ENCODE data around the gene CYFIP1.

Gene CYFIP1

DNA sequence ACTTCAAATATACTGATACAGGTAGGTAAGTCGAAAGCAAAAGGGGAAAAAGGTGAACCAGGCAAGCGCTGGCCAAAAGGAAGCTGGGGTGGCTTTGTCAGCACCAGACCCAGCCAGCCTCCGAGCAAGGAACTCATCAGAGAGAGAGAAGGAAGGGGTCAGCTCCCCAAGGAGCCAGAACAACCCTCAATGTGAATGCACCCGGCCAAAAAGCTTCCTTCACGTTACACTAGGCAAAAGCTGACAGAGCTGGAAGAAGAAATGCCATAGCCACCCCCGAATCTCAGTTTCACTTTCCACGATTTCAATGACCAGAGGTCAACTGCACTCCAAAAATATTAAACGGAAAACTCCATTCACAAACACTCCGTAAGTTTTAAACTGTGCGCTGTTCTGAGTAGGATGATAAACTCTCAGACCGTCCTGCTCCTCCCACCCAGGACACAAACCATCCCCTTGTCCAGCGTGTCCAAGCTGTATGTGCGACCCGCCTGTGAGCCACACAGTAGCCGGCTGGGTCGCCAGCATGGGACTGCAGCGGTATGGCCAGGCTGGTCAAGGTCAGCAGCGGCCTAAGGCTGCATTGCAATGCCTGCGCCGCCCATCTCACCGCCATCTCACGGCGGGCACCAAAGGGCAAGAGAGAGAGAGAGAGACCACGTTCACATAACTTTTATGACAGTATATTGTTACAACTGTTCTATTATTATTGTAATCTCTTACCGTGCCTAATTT lies 29.7 kb downstream of the CYFIP1 start:
- DNase-seq (ENCODE audit: low read depth in 2 of 2): no peak

DNA sequence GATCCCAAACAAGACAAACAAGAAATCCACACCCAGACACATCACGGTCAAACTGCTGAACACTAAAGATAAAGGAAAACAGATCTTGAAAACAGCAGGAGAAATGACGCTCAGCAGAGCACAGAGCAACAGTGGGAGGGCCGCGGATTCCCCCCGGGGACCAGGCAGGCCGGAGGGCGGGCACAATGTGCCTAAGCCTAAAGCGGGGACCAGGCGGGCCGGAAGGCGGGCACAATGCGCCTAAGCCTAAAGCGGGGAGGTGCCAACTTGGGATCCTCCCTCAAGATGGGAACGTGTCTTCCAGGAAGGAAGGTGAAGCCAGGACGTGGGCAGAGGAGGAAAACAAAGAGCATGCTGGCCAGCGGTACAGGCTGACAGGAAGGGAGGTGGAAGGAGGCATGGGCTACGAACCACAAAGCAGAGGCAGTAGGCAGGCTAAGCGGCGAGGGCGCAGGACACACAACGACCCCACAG lies 31.1 kb downstream of the CYFIP1 start:
- no peak for DNase-seq (ENCODE audit: low read depth in 2 of 2)

DNA sequence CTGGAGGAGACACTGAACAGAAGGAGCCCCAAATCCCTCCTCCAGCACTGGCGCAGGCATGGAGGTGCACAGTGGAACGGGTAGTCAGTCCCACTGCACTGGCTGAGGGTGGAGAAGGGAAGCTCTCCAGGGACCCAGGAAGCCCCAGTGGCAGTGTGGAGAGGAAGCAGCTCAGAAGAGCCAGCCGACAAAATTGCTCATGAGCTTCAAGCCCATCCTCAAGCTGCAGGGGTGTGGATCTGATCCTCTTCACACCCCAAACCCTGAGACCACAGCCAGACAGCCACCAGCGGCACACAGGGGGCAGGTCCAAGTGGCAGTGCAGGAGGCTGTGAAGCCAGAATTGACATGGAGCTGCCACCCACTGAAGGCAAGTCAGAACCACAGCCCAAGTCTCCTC lies 32.1 kb downstream of the CYFIP1 start:
- no peak for DNase-seq (ENCODE audit: low read depth in 2 of 2)

DNA sequence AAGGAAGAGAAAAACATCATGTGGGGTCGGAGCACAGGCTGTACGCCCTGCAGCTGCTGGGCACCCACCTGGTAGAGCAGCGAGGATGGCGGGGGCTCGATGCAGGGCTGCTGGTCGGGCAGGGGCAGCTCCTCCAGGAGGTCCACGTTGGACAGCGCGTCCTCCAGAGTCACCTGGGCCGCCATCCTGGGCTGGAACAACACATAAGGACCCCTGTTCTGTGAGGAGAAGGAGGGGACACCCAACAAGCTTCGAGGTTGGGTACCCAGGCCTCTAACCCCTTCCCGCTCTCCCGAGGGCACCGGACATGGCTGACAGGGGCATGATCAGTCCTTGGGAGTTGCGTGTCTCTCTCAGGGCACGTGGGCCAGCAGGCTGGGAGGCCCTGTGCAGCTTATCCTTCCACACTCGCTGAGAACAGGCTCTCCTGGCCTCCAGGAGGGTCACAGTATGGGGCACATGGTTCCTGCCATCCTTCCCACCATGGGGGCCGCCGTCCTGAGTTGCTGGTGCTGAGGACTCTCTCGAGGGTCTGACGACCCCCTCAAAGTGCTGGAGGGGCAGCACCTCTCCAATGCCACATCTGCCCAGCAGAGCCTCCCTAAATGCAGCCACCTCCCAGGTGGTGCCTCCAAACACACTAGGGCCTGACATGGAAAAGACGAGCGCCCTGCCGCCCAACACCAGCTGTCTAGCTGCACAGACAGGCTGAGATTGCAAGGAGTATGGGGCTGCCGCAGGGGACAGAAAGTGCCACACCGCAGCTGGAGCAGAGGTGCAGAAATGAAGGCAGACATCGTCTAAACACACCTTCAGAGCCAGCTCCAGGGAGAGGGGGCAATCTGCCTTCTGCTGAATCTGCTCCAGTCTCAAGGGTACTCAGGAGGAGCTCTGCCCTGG lies 32.8 kb downstream of the CYFIP1 start:
- DNase-seq (ENCODE audit: low read depth in 2 of 2): no peak

DNA sequence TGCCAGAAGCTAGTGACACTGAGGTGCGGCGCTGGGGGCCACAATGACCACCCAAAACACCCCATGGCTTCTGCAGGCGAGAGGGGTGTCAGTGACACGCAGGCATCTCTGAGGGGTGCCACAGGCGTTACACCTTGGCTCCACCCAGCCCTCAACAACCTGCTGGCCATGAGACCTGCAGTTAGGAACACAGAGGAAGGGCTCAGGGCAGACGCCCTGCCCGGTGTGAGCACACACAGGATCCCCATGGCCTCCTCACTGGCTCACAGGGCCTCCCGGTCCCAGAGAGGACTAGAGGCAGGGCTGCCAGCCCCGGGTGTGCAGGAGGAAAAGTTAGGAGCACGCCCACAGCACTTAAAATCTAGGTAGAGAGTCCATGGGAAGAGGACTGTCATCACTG lies 35.1 kb downstream of the CYFIP1 start:
- DNase-seq (ENCODE audit: low read depth in 2 of 2): no peak

DNA sequence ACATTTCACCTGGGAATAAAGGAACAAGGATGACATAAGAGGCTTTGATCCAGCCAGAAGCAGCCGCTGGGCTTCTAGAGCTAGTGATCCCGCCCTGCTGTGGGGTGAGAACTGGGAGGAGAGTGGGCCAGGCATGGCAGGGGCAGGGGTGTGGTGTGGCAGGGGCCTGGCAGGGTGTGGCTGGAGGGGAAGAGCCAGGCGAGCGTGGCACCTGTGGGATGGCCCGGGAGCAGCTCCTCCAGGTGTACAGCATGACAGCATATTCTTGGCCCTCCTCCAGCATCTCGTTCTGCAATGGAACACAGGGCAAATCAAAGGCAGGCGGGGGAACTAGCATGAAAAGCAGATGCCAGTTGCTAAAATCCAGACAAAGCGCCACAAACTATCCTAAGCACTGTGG lies 35.5 kb downstream of the CYFIP1 start:
- DNase-seq (ENCODE audit: low read depth in 2 of 2): no peak

DNA sequence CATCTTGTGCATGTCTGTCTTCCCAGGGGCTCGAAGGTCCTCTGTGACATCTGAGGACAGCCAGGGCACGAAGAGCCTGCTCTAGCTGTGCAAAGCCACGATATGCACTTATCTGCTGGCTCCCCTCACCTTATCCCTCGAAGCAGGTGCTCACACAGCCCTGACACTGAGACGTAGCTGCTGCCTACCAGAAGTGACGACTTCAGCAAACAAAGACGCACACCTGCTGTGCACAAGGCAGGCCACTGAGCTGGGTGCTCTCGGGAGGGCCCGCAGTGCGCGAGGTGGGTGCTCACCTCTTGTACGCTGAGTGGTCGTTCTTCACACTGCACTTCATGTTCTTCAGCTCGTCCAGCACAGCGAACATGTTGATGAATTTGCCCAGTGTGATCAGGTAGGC lies 37.3 kb downstream of the CYFIP1 start:
- DNase-seq (ENCODE audit: low read depth in 2 of 2): no peak

DNA sequence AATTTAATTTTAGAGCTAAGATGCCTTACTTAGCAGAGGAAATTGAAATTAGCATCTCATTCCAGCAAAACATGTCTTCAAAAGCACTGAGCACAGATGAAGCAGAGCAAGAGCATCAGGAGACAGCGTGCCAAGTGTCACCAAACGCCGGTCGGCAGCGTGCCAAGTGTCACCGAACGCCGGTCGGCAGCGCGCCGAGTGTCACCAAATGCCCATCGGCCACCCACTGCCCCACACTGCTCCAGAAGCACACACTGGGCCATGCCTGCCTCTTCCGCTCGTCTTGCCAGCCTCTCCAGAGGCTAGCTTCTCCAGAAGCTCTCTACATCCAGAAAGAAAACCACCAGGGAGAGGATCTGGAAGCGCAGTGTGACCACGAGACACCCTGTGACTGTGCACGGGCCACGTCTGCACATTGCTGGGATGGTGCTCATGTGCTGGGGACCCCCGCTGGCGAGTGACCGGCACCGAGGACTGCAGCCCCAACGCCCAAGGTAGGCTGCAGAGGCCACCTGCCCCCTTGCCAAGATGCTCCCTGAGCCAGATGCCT lies 37.8 kb downstream of the CYFIP1 start:
- no peak for DNase-seq (ENCODE audit: low read depth in 2 of 2)

DNA sequence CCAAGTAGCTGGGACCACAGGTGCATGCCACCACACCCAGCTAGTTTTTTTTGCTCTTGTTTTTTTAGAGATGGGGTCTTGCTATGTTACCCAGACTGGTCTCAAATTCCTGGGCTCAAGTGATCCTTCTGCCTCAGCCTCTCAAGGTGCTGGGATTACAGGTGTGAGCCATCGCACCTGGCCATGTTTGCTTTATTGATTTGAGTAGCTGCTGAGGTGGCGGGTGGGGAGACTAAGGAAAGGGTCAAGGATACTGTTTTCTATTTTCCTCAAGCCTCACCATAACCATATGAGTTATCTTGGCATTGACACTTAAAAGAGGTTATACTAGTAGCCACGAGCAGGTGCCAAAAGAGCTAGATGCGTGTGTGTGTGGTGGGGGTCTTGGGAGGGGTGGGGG lies 39.0 kb downstream of the CYFIP1 start:
- no peak for DNase-seq (ENCODE audit: low read depth in 2 of 2)

DNA sequence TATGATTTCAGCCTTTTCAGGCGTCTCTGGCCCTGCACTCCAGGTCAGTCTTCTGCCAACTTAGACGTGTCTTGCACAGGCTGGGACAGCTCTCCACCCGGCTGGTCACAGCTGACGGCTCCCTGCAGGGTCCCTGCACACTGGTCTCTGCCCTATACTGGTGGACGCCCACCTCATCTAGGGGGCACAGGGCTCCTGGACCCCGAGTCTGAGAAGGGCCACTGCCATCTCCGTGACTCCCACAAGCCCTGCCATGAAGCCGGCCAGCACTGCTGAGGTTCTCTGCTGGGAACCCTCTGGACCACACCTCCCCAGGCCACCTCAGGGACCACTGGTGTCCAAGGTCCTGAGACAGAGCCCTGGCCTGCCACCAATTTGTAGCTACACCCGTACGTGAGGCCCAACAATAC lies 40.5 kb downstream of the CYFIP1 start:
- DNase-seq (ENCODE audit: low read depth in 2 of 2): no peak

DNA sequence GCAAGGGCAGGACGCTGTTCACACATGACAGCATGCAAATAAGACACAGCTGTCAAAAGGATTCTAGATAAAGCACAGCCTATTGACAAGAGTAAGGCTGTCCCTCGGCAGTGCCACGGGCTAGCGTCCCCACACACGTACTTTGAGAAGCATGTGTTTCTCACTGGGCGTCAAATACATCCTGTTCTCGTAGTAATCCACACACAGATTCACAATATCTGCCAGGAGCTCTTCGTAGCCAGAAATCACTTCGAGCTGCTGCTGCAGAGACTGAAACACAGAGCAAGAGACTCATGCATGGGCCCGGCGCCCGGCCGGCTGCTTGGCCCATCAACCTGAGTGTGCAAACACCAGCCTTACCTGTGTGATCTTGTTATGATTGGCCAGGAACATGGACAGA lies 41.1 kb downstream of the CYFIP1 start:
- no peak for DNase-seq (ENCODE audit: low read depth in 2 of 2)

DNA sequence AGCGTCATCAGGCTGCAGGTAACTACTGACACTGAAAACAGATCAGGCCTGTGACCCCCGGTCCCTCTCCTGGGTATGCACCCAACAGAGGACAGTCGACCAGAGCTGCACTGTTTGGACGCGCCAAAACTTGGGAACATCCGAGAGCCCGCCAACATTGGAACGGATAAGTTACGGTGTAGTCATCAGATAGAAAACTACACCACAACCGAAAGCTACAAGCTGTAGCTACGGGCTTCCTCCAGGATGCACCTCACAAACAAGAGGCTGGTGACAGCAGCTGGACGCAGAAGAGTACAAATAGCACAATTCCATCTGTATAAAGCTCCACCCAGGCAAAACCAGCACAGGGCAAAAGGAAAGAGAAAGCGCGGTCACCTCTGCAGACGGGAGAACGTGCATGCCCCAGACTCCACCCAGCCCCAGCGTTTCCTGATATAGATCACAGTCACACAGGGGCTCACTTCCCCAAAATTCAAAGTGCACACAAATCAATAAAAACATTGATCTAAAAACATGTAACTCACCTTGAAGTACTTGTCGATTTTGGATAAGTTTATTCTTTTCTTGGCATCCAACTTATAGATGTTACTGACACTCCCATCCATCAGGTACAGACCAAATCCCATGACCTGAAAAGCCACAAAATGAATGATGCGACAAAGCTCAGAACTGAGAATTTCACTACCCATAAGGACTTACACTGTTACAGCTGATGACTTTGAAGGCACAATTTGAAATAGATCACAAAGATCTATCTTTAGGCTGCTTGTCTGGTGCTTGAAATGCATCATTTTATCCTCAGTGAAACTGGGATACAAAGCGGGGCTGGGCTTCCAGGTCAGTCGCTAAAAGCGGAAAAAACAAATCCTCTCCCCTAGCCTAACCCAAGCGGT lies 43.3 kb downstream of the CYFIP1 start:
- DNase-seq (ENCODE audit: low read depth in 2 of 2): no peak

DNA sequence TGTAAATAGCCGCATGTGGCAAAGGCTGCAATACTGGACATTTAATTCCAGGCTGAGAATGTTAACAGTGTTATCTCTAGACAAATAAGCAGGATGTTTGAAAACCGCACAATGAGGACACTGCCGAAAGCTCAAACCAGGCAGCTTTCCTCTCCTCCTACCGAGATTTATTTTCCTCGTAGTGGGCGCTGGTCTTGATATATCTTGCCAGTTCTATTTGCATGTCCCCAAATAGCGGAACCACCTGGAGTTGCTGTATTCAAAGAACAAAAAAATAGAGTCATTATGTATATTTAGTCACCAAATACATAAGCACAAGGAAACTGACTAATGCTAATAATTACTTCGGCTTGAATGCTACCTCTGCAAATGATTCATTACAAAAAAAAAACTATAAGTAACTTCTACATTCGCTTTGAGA lies 46.5 kb downstream of the CYFIP1 start:
- DNase-seq (ENCODE audit: low read depth in 2 of 2): no peak

DNA sequence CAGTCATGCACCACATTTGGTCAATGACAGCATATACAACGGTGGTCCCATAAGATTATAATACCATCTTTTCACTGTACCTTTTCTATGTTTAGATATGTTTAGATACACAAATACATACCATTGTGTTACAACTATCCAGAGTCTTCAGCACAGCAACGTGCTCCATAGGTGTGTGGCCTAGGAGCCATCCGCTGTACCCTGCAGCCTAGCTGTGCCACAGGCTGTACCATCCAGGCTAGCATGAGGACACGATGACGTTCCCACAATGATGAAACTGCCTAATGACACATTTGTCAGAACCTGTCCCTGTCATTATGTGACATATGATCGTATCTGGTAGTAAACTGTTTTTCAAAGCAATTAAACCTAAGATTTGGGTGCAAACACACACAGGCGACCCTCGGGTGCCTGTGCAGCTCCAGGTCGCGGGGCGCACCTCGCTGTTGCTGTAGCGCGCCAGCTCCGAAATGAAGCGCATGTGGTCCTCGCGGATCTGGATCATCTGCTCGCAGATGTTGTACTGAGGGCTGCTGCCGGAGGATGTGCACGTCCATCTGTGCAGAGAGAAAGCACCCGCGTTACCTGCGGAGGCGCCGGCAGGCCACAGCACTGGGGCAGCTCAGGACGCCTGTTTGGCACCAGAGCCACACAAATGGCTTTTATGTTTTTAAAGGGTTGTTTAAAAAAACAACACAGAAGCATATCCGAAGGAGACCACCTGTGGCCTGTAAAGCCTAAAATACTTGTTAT lies 48.2 kb downstream of the CYFIP1 start:
- no peak for DNase-seq (ENCODE audit: low read depth in 2 of 2)

DNA sequence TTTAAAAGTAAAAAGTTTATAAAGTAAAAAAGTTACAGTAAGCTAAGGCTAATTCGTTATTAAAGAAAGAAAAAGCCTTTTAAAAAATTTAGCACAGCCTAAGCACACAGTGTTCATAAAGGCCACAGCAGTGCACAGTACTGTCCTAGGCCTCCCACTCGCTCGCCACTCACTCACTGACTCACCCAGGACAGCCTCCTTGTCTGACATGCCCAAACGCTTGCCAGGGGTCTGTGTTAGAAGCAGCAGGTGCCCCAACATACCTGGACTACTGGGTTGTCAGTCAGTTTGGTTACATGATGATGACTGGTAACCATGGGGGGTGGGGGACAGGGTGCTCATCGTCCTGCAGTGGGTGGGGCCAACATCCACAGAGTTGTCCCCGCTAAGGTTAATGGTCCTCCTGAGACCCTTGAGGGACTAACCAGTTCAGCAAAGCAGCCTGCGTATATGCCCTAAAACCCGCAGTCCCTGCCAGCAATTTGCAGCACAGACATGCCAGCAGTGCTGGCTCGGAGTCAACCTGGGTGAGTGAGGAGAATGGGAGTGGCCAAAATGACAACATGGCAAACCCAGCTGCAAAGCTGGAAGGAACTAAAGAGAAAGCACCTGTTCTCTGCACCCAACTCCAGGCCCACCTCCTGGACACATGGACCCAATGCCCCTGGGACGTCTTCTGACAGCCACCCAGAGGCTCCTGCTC lies 49.2 kb downstream of the CYFIP1 start:
- DNase-seq (ENCODE audit: low read depth in 2 of 2): no peak

DNA sequence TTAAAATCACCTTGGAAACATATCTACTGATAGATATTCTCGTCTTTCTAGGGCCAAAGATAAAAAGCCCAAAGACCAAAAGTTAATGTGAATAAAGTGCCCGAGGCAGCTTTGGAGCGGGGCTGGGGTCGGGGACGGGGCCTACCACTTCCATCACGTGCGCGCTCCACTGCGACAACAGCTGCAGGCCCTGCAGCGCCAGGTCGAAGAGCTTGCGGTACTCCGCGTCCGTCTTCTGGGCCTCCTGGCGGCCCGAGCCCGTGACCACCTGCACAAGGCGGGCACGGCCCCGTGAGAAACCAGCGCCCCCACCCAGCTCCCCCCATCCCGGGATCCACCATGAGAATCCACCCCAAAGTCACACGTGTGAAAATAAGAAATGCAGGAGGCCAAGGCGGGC lies 52.4 kb downstream of the CYFIP1 start:
- DNase-seq (ENCODE audit: low read depth in 2 of 2): no peak

DNA sequence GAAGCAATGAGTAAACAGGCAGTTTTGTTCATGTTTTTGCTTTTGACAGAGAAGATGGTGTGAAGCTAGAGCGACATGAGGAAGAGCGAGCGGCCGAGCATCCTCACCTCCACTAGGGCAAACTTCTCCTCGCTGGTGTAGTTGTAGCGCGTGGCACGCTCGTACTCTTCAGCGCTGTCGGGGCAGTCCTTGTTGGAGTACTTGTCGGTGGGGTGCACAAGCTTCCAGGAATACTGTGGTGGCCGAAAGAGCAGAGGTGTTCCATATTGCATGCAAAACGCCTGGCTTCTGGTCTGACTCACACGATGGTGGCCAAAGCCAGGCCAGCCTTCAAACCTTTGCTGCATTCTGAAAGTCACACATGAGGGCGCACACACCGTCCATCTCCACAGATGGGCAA lies 54.3 kb downstream of the CYFIP1 start:
- no peak for DNase-seq (ENCODE audit: low read depth in 2 of 2)

DNA sequence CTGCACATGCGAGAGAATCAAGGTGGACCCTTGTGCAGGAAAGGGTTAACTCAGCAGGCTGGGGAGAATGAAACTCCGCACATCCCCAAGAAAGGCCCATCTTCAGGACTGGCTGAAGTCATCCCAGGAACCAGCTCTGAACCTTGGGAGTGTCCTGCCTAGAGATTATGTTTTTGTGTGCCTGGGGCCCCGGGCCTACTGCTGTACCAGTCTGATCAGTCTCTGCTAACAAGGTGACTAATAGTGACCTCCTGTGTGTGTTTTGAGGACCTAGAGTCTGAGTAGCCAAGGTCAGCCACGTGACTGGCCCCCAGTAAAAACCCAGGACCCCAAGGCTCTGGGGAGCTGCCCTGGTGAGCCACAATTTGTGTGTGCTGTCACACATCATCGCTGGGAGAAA lies 58.2 kb downstream of the CYFIP1 start:
- DNase-seq (ENCODE audit: low read depth in 2 of 2): no peak

DNA sequence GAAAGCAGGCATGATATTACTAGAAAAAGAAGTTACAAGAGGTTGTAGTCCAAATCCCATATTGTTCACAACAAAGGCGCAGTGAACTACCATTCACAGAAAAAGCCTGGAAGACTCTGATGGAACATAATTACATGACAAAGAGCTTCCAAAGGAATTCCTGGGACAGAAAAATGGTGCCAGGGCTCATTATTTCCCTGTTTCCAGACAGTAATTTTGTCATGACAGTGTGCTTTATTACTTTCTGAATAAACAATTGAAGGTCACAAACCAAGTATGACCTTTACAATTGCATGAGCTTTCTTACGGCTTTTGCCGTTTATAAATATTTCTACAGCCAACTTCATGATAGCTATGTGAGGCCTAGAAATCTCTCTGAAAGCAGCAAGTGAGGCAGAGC lies 61.0 kb downstream of the CYFIP1 start:
- no peak for DNase-seq (ENCODE audit: low read depth in 2 of 2)

DNA sequence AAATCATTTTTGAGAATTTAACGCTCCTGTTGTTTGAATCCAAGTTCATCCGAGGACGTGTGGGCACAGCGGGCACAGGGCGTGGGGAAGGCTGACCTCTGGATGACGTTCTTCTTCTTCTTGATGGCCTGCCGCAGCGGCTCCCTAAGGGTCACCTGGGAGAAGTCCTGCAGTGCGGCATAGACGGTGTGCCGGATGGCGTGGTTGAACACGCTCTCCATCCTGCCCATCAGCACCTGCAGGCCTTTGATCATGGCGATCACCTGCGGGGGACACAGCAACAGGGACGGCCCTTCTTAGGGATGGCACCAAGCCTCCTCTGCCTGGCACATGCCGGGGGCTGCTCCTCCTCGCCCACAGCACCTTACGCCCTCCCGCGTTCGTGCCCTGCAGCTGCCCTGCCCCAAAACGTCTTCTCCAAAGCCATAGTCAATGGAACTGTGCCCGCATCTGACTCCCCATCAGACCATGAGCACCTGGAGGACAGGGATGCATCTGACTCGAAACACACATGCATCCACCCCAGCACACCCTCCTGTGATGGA lies 61.5 kb downstream of the CYFIP1 start:
- DNase-seq (ENCODE audit: low read depth in 2 of 2): no peak
